Endodermal cell (in vitro differentiated cells): ENCODE data around the gene MRPL24. TPM values are rescaled to one million over a fixed set of nuclear protein-coding genes. Genes with fewer than 3 reads are reported as not detected.

Experiments used
- DNase-seq: peaks from one replicate; pipeline ENCODE4 v3.0.0-alpha.2; 2017
- H3K27ac ChIP-seq: 2 replicates; pipeline ENCODE4 v1.5.1; 2013; ENCODE audit warnings: mild to moderate bottlenecking, low read depth, low read length, moderate library complexity
- H3K27me3 ChIP-seq: 2 replicates; pipeline ENCODE4 v1.6.1; 2013; ENCODE audit warnings: mild to moderate bottlenecking, low read length, moderate library complexity; ENCODE audit not compliant: insufficient read depth, control insufficient read depth, poor library complexity, severe bottlenecking
- H3K36me3 ChIP-seq: 2 replicates; pipeline ENCODE4 v1.7.0; 2013; ENCODE audit warnings: mild to moderate bottlenecking, low read length, moderate library complexity; ENCODE audit not compliant: control insufficient read depth, insufficient read depth
- H3K4me1 ChIP-seq: one replicate; pipeline ENCODE4 v1.7.0; 2013; ENCODE audit warnings: low read length; ENCODE audit not compliant: control insufficient read depth, insufficient read depth
- H3K4me3 ChIP-seq: 2 replicates; pipeline ENCODE4 v1.5.1; 2013; ENCODE audit warnings: mild to moderate bottlenecking, low read length, moderate library complexity
- H3K9ac ChIP-seq: 2 replicates; pipeline ENCODE4 v1.6.1; 2013; ENCODE audit warnings: mild to moderate bottlenecking, low read length, moderate library complexity; ENCODE audit not compliant: poor library complexity, severe bottlenecking; ENCODE audit errors: extremely low read depth
- H3K9me3 ChIP-seq: 2 replicates; pipeline ENCODE4 v1.6.1; 2013; ENCODE audit warnings: mild to moderate bottlenecking, low read length, moderate library complexity; ENCODE audit not compliant: control insufficient read depth
- H3K27ac Mint-ChIP-seq: 2 replicates; pipeline ENCODE4 v1.8.0; 2020; ENCODE audit warnings: mixed read lengths
- H3K27me3 Mint-ChIP-seq: 2 replicates; pipeline ENCODE4 v1.8.0; 2021; ENCODE audit warnings: mild to moderate bottlenecking, mixed read lengths; ENCODE audit not compliant: insufficient read depth
- H3K36me3 Mint-ChIP-seq: 2 replicates; pipeline ENCODE4 v1.8.0; 2020; ENCODE audit warnings: low read depth, mixed read lengths
- H3K4me1 Mint-ChIP-seq: 2 replicates; pipeline ENCODE4 v1.8.0; 2020; ENCODE audit warnings: mixed read lengths
- H3K4me3 Mint-ChIP-seq: 2 replicates; pipeline ENCODE4 v1.8.0; 2020; ENCODE audit warnings: mild to moderate bottlenecking, moderate library complexity, mixed read lengths
- H3K9me3 Mint-ChIP-seq: 2 replicates; pipeline ENCODE4 v1.8.0; 2020; ENCODE audit warnings: mild to moderate bottlenecking, mixed read lengths
- CTCF ChIP-seq: fragments of 200-600 bp; sonication (generic); conservative IDR thresholded peaks from 2 replicates; pipeline ENCODE4 v1.5.0; 2021; ENCODE audit warnings: antibody characterized with exemption, mild to moderate bottlenecking
- WGBS, 2 experiments: methylation state at CpG; one replicate each; pipeline versions ENCODE4 v1.1.5 to v1.1.7; 2013; ENCODE audit warnings: missing lambda C conversion rate in 2 of 2, mixed read lengths in 1 of 2; ENCODE audit not compliant: insufficient coverage in 1 of 2, insufficient read length in 1 of 2; 5-methylcytosine and 5-hydroxymethylcytosine counted together
- total RNA-seq, 2 donors: library from RNA; stranded (reverse); fragmentation: NEBNext Ultra II Directional in 1 of 2; extraction: Animal tissue kit (Norgen Biotek cat#: 25700) in 1 of 2; gene quantifications; 2 replicates in 1 of 2; 3 replicates in 1 of 2; pipeline ENCODE4 v1.2.1, GENCODE V29; 2021

MRPL24 gene
- total RNA-seq, 2 donors from 2014 or later: 32.2 to 35.5 TPM

- DNase-seq: peak; percentile 58
- Mint-ChIP-seq H3K9me3 (no peaks in the 10 kb centered on the region), H3K27ac (peak overlapping the region; percentile 98), H3K4me3 (peak overlapping the region; percentile 88), H3K36me3 (peaks cover 19% of the 10 kb centered on the region), H3K4me1 (peaks cover 58% of the 10 kb centered on the region), H3K27me3 (no peaks in the 10 kb centered on the region)
- Histone ChIP-seq H3K4me1 (peaks cover 41% of the 10 kb centered on the region), H3K27me3 (no peaks in the 10 kb centered on the region), H3K4me3 (peak overlapping the region; percentile 96), H3K27ac (peak overlapping the region; percentile 100), H3K36me3 (peaks cover 37% of the 10 kb centered on the region), H3K9ac (peak overlapping the region; percentile 88), H3K9me3 (no peaks in the 10 kb centered on the region)
- no peak for TF ChIP-seq CTCF
- 68 to 86% methylated on average over 6 to 9 of the region's 9 CpGs for WGBS, 2 experiments
Observed at GRCh38 chr1:156748670-156749418, 8.0 kb upstream of the MRPL24 start.

DNA sequence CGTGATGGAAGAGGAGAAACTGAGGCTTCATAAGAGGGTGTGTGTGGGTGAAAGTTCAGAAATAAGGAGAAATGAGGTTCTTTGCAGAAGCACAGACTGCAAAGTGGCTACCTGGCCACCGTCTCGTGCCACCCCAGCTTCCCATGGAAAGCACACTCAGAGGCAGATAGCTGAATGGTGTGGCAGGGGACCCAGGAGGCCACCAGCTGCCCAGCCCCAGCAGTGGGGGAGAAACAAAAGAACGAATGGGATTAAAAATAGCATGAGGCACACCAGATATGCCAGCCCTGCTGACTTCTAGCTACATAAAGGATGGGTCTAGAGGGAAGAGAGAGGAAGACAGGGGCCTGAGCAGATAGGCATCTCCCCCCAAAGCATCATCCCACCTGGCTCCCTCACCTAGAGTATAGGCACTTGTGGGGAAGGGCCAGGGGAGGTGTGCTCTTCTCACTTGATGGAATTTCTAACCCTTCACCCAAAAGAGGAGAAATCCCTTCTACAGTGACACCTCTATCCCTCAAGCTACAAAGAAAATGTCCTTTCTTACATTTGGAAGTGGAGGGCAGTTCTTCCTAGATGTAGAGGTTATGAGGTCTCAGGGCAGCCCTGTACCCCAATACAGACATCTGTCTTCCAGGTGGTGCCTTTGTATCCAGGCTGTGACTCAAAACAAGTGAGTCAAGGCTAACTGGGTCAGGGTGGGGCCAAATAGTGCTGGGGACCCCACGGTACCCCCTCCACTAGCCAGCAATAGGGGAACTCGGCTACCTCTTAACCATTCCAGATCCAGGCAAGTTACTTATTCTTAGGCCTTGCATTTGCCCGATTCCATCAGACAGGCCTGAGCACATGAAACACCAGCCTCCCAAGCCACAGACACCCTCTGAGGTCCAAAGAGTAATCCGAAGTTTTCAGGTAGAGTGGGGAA, 7.1 kb upstream of the MRPL24 start:
- H3K4me1 Mint-ChIP-seq: peaks cover 58% of the 10 kb centered on the region

More for the DNA sequence above, 7.1 kb upstream of the MRPL24 start:
- peak overlapping the region; percentile 98 for H3K27ac Mint-ChIP-seq
- H3K9ac ChIP-seq: peak overlapping the region; percentile 88
- WGBS, 2 experiments: 39% methylated on average over 7 to 8 of the region's 8 CpGs
- peak overlapping the region; percentile 96 for H3K4me3 ChIP-seq
- peak overlapping the region; percentile 100 for H3K27ac ChIP-seq
- TF ChIP-seq CTCF: no peak
- peaks cover 25% of the 10 kb centered on the region for H3K36me3 Mint-ChIP-seq
- no peaks in the 10 kb centered on the region for H3K27me3 ChIP-seq
- peaks cover 38% of the 10 kb centered on the region for H3K4me1 ChIP-seq
- H3K9me3 ChIP-seq: no peaks in the 10 kb centered on the region
- DNase-seq: peak; percentile 65
- H3K36me3 ChIP-seq: peaks cover 46% of the 10 kb centered on the region
- H3K9me3 Mint-ChIP-seq: no peaks in the 10 kb centered on the region
- no peaks in the 10 kb centered on the region for H3K27me3 Mint-ChIP-seq
- H3K4me3 Mint-ChIP-seq: peak overlapping the region; percentile 88
